LHCN-M2 (cell line): Measurements from ENCODE around the gene BUB3. TPM values are rescaled to one million over a fixed set of nuclear protein-coding genes. Genes with fewer than 3 reads are reported as not detected.
"Not testable (repeated sequence)": the region's sequence is repeated elsewhere in the genome, so short reads cannot be mapped to it uniquely, and the experiment has no call there.

Experiments used
- DNase-seq: peaks from one replicate; pipeline ENCODE4 v3.0.0-alpha.2; 2012; ENCODE audit warnings: low read depth
- total RNA-seq: library from RNA; depleted of rRNA; stranded (reverse); fragments of >200 nt; gene quantifications from 2 replicates; pipeline ENCODE4 v1.2.3, GENCODE V29; 2014

The BUB3 gene
- total RNA-seq, 1 experiment from 2014 or later, result 361 TPM

- no peak for DNase-seq
Observed at GRCh38 chr10:123153486-123154091, 613 bp upstream of the BUB3 start.

DNA sequence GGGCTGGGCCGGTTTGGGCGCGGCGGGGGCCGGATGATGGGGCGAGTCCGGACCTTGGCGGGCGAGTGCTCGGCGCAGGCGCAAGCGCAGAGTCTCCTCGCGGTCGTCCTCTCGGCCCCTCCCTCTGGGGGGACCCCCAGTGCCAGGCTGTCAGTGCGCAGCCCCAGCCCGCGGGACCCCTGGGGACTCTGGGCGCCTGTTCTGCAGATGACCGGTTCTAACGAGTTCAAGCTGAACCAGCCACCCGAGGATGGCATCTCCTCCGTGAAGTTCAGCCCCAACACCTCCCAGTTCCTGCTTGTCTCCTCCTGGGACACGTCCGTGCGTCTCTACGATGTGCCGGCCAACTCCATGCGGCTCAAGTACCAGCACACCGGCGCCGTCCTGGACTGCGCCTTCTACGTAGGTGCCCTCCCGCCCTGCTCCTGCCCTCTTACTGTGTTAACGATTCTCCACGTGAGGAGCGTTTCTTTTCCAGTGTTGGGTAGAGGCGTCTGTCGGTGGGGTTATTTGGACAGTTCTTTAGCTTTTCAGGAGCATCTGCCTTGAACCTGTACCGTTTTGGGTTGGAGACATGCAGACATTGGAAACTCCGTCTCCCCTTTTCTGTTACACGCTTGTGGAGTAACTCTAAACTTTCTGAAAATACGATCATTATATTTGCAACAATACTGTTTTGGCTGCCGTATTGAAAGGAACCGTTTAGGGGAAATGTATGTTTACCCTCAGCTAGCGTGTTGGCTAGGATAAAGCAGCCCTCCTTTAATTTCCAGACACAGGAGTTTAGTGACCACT, 706 bp downstream of the BUB3 start:
- peak; percentile 61 for DNase-seq

DNA sequence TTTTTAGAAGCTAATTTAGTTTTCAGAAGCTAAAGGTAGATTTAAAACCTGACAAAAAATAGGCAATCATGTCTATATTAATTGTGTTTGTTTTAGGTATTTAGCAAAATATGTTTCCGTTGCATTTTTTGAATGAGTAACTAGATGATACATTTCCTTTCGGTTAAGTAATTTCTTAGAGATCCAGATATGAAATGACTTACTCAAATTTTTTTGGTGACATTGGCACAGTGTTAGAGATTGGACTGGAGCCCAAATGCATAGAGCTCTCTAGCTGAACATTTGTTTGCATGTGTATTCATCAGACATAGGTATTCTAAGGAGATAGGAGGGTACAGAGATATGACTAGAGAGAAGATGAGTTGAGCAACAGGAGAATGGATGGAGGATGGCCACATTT, 1.9 kb downstream of the BUB3 start:
- DNase-seq, result no peak

DNA sequence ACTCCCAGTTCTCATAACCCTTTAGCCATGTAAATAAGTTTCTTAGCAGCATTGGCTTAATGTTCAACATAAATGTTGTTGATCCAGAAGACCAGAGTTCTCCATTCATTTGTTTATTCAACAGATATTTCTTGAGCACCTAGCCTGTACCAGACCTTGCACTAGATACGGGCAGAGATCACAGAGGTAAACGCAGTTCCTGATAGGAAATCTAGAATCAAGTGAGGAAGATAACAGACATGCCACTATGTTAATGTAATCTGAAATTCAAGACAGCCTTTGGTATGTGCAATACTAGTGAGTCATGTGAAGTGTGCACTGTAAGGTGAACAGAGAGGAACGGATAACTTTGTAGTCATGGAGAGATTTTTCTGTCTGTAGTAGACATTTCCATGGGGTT, 3.0 kb downstream of the BUB3 start:
- DNase-seq, result peak; percentile 58

- DNase-seq, result no peak
Observed at GRCh38 chr10:123158682-123159081, 4.5 kb downstream of the BUB3 start.

DNA sequence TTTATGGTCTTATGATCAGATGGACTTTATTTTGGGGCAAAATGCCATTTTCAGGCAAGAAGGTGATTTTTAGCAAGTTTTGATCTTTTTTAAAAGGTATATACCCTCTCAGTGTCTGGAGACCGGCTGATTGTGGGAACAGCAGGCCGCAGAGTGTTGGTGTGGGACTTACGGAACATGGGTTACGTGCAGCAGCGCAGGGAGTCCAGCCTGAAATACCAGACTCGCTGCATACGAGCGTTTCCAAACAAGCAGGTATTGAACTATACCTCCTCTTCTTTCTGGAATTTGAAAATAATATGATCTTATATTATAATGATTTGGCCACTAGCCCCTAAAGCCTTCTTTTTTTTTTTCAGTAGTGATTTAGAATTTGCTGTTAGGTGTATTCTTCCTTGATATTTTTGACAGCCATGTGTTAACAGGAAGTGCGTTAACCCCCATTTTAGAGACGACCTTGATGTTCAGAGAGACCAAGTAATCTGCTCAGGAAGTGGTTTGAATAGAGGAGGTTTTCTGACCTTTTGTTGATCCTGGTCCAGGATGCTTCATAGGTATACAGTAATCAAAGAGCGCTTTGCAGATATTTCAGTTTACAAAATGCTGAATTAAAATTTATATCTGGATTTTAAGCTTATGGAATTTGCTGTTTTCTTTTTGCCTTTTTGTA, 6.2 kb downstream of the BUB3 start:
- DNase-seq, result no peak

- DNase-seq, result no peak
Observed at GRCh38 chr10:123164319-123164718, 10.1 kb downstream of the BUB3 start.

DNA sequence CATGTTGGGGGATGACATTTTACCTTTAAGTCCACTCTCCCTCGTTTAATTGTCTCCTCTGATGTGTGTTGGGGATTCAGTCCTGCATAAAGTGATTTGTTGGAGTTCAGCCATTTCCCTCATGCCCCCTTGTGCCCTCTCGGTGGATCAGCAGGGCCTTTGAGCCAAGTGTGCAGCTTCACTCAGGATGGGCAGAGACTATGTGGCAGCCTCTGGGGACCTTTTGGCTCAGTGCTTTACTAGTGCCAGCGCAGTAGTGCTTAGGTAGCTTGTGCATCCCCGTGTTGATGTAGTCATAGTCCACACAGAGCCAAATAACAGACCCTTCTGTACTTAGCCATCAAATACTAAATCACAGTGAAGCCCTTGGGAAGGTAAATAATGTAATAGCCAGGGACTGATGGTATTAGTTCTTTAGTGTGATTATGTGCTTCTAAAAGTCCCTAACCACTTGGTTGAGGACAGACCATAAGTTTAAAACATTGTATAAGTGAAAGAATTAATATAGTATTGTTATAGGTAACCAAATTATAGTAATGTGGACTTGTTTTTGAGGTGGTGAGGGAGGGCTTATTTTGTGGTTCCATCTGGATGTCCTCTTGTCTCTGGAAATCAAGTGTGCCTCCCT, 11.4 kb downstream of the BUB3 start:
- no peak for DNase-seq

GRCh38 chr10:123166618-123167017, 12.4 kb downstream of the BUB3 start:
- DNase-seq, result no peak

- no peak for DNase-seq
Observed at GRCh38 chr10:123170961-123171360, 16.8 kb downstream of the BUB3 start.

DNA sequence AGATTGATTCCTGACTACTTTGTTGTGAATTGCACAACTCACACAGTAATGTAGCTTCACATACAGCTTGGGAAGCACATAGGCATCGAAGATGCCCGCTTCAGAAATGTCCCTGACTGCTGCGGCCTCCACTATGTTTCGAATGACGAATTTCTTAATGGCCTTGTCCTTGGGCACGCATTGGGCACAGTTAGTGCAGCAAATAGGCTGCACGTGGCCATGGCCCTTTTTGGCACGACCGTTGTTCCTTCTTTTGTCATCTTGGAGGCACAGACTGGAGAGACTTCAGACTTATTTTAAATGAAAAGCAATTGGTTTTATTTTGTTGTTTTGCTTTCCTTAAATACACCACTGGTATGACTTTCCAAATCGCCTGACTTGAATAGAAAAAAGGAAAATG, 17.4 kb downstream of the BUB3 start:
- not testable (repeated sequence) for DNase-seq

DNA sequence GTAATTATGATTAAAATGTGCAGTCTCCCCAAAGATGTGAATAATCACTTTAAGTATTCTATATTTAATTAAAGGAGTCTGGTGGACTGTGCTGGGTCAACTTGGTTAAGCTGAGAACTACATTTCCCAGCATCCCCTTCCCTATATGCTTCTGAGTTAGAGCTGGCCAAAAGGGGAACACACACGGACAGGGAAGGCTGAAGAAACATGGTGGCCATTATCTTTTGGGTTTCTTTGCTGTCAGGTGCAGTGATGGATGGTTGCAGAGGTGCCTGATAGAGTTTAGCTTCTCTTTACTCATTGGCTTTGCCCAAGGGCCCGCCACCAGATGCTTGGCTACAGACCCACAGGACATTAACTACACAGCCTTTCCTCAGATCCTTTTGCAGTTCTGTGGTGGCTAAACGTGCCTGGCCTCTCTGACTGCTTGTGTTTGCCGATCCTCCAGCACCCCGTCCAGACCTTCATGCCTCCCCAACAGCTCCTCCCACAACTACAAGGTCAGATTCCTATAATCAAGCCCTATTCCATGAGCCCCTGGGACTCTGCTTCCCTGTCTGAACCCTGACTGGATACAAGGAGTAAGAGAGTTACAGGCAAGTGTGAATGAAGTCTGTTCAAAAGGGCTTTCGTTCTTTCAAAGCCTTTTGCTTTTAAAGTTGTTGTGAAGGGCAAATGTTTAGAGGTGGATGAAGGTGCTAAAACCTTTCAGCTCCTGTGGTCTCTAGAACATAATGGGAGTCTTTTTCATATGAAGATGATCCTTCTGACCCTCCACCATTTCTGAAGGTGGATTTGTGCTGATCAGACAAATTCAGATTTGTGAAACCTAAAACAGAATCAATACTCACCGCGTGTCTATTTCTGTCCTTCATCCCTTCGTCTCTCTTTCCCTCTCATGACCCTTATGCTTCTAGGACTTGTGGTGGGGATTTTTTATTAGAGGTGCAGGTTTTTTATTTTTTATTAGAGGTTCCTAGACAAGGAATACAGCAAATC, 21.5 kb downstream of the BUB3 start:
- DNase-seq, result no peak

GRCh38 chr10:123178390-123178789, 24.2 kb downstream of the BUB3 start:
- not testable (repeated sequence) for DNase-seq

GRCh38 chr10:123180101-123181090, 26.2 kb downstream of the BUB3 start:
- DNase-seq, result no peak

DNA sequence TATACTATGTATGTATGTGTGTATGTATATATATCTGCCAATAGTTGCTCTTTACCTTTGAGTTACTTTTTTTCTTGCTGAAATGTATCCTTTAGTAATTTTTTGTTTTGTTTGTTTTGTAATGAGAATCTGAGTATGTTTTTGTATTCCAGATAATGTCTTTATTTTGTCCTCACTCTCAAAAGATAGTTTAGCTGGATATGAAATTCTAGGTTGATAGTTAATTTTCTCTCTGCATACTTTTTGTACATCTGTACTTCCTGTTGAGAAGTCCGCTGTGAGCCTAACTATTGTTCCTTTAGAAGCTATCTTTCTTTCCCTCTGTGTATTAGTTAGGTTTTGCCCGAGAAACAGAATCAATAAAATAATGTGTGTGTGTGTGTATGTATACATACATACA, 29.5 kb downstream of the BUB3 start:
- DNase-seq, result peak; percentile 3

DNA sequence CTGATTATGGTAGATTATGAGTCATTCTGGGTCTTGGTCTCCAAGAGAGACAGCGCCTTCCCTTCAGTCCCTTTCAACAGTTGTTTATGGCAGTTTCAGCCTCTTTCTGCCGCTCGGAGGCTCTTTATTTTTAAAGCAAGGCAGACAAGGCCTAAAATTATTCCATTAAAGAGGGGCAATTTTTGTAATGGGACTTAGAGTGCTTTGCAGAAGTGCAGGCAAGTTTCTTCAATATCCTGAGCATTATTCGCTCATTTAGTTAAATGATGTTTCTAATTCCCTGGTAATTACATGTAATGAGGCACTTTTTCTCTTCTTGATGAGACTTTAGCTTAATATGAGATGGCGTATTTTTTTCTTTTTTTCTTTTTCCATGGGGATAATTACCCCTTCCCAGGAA, 33.6 kb downstream of the BUB3 start:
- no peak for DNase-seq

- DNase-seq, result no peak
Observed at GRCh38 chr10:123191886-123192285, 37.7 kb downstream of the BUB3 start.

- DNase-seq, result no peak
Observed at GRCh38 chr10:123194056-123194455, 39.9 kb downstream of the BUB3 start.

GRCh38 chr10:123200531-123200930, 46.3 kb downstream of the BUB3 start:
- no peak for DNase-seq

GRCh38 chr10:123202506-123202905, 48.3 kb downstream of the BUB3 start:
- no peak for DNase-seq
